OCI-LY7 (cell line): ENCODE measurements around the gene PTCH2. TPM values are rescaled to one million over a fixed set of nuclear protein-coding genes. Genes with fewer than 3 reads are reported as not detected.
"Not testable (repeated sequence)": the region's sequence is repeated elsewhere in the genome, so short reads cannot be mapped to it uniquely, and the experiment has no call there.

Experiments
- BruUV-seq: library from RNA; stranded (reverse); fragments of 400-500 nt; replicated peaks from 2 replicates; lab custom pipeline; 2021; lab: Mats Ljungman, UMichigan
- CTCF ChIA-PET: fragments of 300-600 bp; sonication (Branson Sonifier 250); formaldehyde crosslinking; loops from one replicate; lab custom pipeline; 2022; ENCODE audit warnings: antibody characterized with exemption; ENCODE audit not compliant: unreplicated experiment; lab: Charles Lee
- POLR2A ChIA-PET: fragments of 300-600 bp; sonication (Branson Sonifier 250); formaldehyde crosslinking; loops from one replicate; lab custom pipeline; 2022; ENCODE audit warnings: antibody characterized with exemption; lab: Charles Lee
- DNase-seq: peaks from one replicate; pipeline ENCODE4 v3.0.0-alpha.2; 2015; ENCODE audit warnings: low spot score
- H2AFZ ChIP-seq: fragments of 200-600 bp; sonication (generic), shearing (Covaris generic); 2 replicates; pipeline ENCODE4 v1.6.1; 2014; ENCODE audit warnings: mild to moderate bottlenecking, antibody characterized with exemption, low read length, moderate library complexity
- H3K27ac ChIP-seq: fragments of 200-600 bp; sonication (generic); 2 replicates; pipeline ENCODE4 v1.5.1; 2014; ENCODE audit warnings: mixed run types, low read depth, mild to moderate bottlenecking, moderate library complexity, low read length, inconsistent platforms; ENCODE audit not compliant: poor library complexity, severe bottlenecking
- H3K36me3 ChIP-seq: fragments of 200-600 bp; sonication (generic); 2 replicates; pipeline ENCODE4 v1.6.1; 2014; ENCODE audit warnings: mild to moderate bottlenecking, antibody characterized with exemption, low read length, moderate library complexity, mixed read lengths; ENCODE audit not compliant: insufficient read depth
- H3K4me1 ChIP-seq: fragments of 200-600 bp; sonication (generic); 2 replicates; pipeline ENCODE4 v1.5.1; 2014; ENCODE audit warnings: mild to moderate bottlenecking, low read length; ENCODE audit not compliant: insufficient read depth, poor library complexity, severe bottlenecking
- H3K4me2 ChIP-seq: fragments of 200-600 bp; sonication (generic); 2 replicates; pipeline ENCODE4 v1.6.1; 2014; ENCODE audit warnings: mild to moderate bottlenecking, low read length
- H3K4me3 ChIP-seq: fragments of 200-600 bp; sonication (generic); 2 replicates; pipeline ENCODE4 v1.5.1; 2014; ENCODE audit warnings: mild to moderate bottlenecking, low read depth, low read length; ENCODE audit not compliant: poor library complexity, severe bottlenecking
- H3K79me2 ChIP-seq: fragments of 200-600 bp; sonication (generic); 2 replicates; pipeline ENCODE4 v1.6.1; 2016; ENCODE audit warnings: low read depth, mild to moderate bottlenecking, low read length, moderate library complexity, mixed read lengths; ENCODE audit not compliant: insufficient read depth
- H3K9me2 ChIP-seq: fragments of 200-600 bp; sonication (generic); 2 replicates; pipeline ENCODE4 v1.6.1; 2016; ENCODE audit warnings: mild to moderate bottlenecking, low read length, mixed read lengths; ENCODE audit not compliant: insufficient read depth
- H3K9me3 ChIP-seq: fragments of 200-600 bp; sonication (generic); 2 replicates; pipeline ENCODE4 v1.6.1; 2014; ENCODE audit warnings: mild to moderate bottlenecking, mixed run types, low read length, mixed read lengths
- H4K20me1 ChIP-seq: fragments of 200-600 bp; sonication (generic); 2 replicates; pipeline ENCODE4 v1.6.1; 2014; ENCODE audit warnings: mild to moderate bottlenecking, antibody characterized with exemption, low read length, moderate library complexity, mixed read lengths; ENCODE audit not compliant: insufficient read depth
- CTCF ChIP-seq: fragments of 200-600 bp; sonication (generic); conservative IDR thresholded peaks from 2 replicates; pipeline ENCODE4 v1.5.1; 2014; ENCODE audit warnings: mild to moderate bottlenecking, antibody characterized with exemption, low read length, moderate library complexity, mixed read lengths
- EZH2phosphoT487 ChIP-seq: fragments of 200-600 bp; sonication (generic); IDR thresholded peaks from 2 replicates; pipeline ENCODE4 v1.6.1; 2018; ENCODE audit warnings: low read depth, borderline replicate concordance, mild to moderate bottlenecking, mixed run types, antibody characterized with exemption, low read length, moderate library complexity, mixed read lengths
- intact Hi-C: fragments of 100-400 bp; cut with micrococcal nuclease; formaldehyde crosslinking; loops from one replicate; pipeline ENCODE4 v1.10.0; 2022; ENCODE audit not compliant: unreplicated experiment
- total RNA-seq, 2 experiments: library from RNA; depleted of rRNA in 1 of 2; stranded (reverse); fragments of >200 nt in 1 of 2; shearing (Covaris generic) in 1 of 2; gene quantifications; 2 replicates each; pipeline ENCODE4 v1.2.3, GENCODE V29; 2014 to 2022

PTCH2 gene
- total RNA-seq, 2 experiments from 2014 or later = 0.60 to 1.0 TPM

GRCh38 chr1:44799770-44800584 lies 43.1 kb downstream of the PTCH2 start, which contains the start of gene PLK3:
TSS of gene PLK3 (plus strand) at chr1:44800377. CDS start at chr1:44800464, 87 bp downstream.
- Histone ChIP-seq H3K27ac (peak within 1 kb of the TSS; percentile 67), H3K9me2 (no peaks in the 10 kb centered on the region), H3K9me3 (no peaks in the 10 kb centered on the region), H3K36me3 (peaks cover 6% of the 10 kb centered on the region; the same call in 1 of the 2 replicates), H3K4me2 (peak within 1 kb of the TSS; percentile 76), H3K79me2 (no peaks in the 10 kb centered on the region), H4K20me1 (no peaks in the 10 kb centered on the region), H3K4me1 (peaks cover 30% of the 10 kb centered on the region), H3K4me3 (peak within 1 kb of the TSS; percentile 83), H2AFZ (peak within 1 kb of the TSS; percentile 27; the same call in 1 of the 2 replicates)
- DNase-seq = peak; percentile 98
- CTCF ChIA-PET = interaction anchor here (0.6 to 1.1 kb wide), 4 partner anchors 10 to 56 kb away, joined by 4 to 15 read pairs (median 6); no protein-coding TSS in a partner anchor
- intact Hi-C loops = loop anchor here (2.0 kb wide), 1 partner anchor 19 kb away; no protein-coding TSS in a partner anchor
- POLR2A ChIA-PET = interaction anchor here (0.6 to 2.9 kb wide), 13 partner anchors 9 to 523 kb away, joined by 3 to 30 read pairs (median 4); partner anchors contain the start of genes BTBD19, HECTD3 and UROD
- TF ChIP-seq CTCF (peak; percentile 84), EZH2phosphoT487 (no peak)
- no TSS peak for BruUV-seq

DNA sequence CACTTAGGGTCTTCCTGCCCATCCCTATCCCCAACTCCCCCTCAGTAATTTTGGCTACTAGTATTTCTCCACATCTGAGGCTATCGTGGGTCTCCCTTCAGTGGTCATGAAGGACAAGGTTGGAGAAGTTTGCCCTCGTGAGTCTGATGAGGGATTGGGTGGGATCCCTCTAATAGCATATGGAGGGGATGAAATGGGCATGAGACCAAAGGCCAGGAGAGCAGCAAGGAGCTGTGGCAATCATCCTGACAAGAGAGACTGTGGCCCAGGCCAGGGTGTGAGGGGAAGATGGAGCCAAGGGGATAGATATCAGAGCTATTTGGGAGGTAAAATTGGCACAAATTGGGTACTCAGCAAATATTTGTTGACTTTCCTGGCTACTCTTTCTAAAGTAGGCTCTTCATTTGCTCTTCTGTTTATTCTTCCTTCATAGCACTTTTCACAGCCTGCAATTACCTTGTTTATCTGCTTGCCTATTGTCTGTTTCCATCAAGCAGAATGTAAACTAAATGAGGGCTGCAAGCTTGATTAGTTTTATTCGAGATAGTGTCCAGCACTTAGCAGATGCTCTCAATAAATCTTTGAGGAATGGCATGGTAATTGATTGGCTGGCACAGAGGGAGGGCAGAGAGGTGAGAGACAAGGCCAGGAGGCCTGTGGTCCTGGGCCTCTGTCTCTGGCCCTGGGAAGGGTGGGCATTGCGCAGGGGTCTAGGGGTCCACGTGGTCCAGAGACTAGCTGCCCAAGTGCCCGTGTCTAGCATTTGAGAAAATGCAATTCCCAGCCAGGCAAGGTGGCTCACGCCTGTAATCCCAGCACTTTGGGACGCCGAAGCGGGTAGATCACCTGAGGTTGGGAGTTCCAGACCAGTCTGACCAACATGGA lies 44.3 kb downstream of the PTCH2 start:
- no peaks in the 10 kb centered on the region for H3K9me3 ChIP-seq
- ChIA-PET POLR2A (interaction anchor here (0.5 to 2.9 kb wide), 4 partner anchors 9 to 67 kb away, joined by 3 to 30 read pairs (median 4); partner anchors contain the start of gene BTBD19), CTCF (no interaction called here)
- no peak overlapping the region for H3K4me2 ChIP-seq
- peak overlapping the region; percentile 34 for H2AFZ ChIP-seq
- H3K9me2 ChIP-seq = no peaks in the 10 kb centered on the region
- no peaks in the 10 kb centered on the region for H3K79me2 ChIP-seq
- DNase-seq = no peak
- no peak overlapping the region for H3K4me3 ChIP-seq
- BruUV-seq = no TSS peak
- no peaks in the 10 kb centered on the region for H4K20me1 ChIP-seq
- intact Hi-C loops = loop anchor here (2.0 kb wide), 1 partner anchor 20 kb away; no protein-coding TSS in a partner anchor
- peaks cover 30% of the 10 kb centered on the region for H3K4me1 ChIP-seq
- TF ChIP-seq EZH2phosphoT487 (no peak), CTCF (no peak)
- H3K36me3 ChIP-seq = peaks cover 6% of the 10 kb centered on the region; the same call in 1 of the 2 replicates
- no peak overlapping the region for H3K27ac ChIP-seq

GRCh38 chr1:44797886-44798285 lies 45.2 kb downstream of the PTCH2 start:
- CTCF ChIA-PET, DNase-seq, H3K4me2 ChIP-seq, BruUV-seq, H3K36me3 ChIP-seq, H3K79me2 ChIP-seq, H3K9me3 ChIP-seq, H3K4me3 ChIP-seq, H3K27ac ChIP-seq, H4K20me1 ChIP-seq, H3K9me2 ChIP-seq: not testable (repeated sequence)
- POLR2A ChIA-PET = interaction anchor here (0.6 kb wide), 2 partner anchors 35 to 85 kb away, joined by 3 to 4 read pairs; no protein-coding TSS in a partner anchor
- intact Hi-C loops = loop anchor here (2.0 kb wide), 1 partner anchor 21 kb away; no protein-coding TSS in a partner anchor
- Histone ChIP-seq H3K4me1 (peaks cover 30% of the 10 kb centered on the region), H2AFZ (peak overlapping the region; percentile 34)
